Activated CD8-positive, alpha-beta memory T cell treated with anti-CD3 and anti-CD28 coated beads, Interleukin-2, amount 50 U/mL, for 4 hours (primary cell): ENCODE measurements around the gene ATIC.
"Not testable (repeated sequence)": the region's sequence is repeated elsewhere in the genome, so short reads cannot be mapped to it uniquely, and the experiment has no call there.

Experiments used
- DNase-seq: peaks from one replicate; pipeline ENCODE4 v3.0.0-alpha.2; 2020

ATIC gene

GRCh38 chr2:215316336-215316735, 4.5 kb downstream of the ATIC start:
- no peak for DNase-seq

GRCh38 chr2:215319500-215319899, 7.6 kb downstream of the ATIC start:
- DNase-seq: no peak

- DNase-seq: no peak
Observed at GRCh38 chr2:215320102-215320501, 8.2 kb downstream of the ATIC start.

- DNase-seq: no peak
Observed at GRCh38 chr2:215320679-215321078, 8.8 kb downstream of the ATIC start.

GRCh38 chr2:215324811-215325210, 13.0 kb downstream of the ATIC start:
- DNase-seq: no peak

GRCh38 chr2:215328066-215328465, 16.2 kb downstream of the ATIC start:
- no peak for DNase-seq

GRCh38 chr2:215332872-215333595, 21.2 kb downstream of the ATIC start:
- DNase-seq: no peak

GRCh38 chr2:215338883-215339679, 27.2 kb downstream of the ATIC start:
- DNase-seq: no peak

- no peak for DNase-seq
Observed at GRCh38 chr2:215347878-215348277, 36.0 kb downstream of the ATIC start.

- DNase-seq: no peak
Observed at GRCh38 chr2:215352602-215353001, 40.7 kb downstream of the ATIC start.

- no peak for DNase-seq
Observed at GRCh38 chr2:215354771-215355695, 43.2 kb downstream of the ATIC start.

- DNase-seq: no peak
Observed at GRCh38 chr2:215355801-215356200, 43.9 kb downstream of the ATIC start.

- DNase-seq: no peak
Observed at GRCh38 chr2:215356334-215356947, 44.6 kb downstream of the ATIC start.

GRCh38 chr2:215356948-215357461, 45.1 kb downstream of the ATIC start:
- DNase-seq: no peak

GRCh38 chr2:215357660-215358059, 45.8 kb downstream of the ATIC start:
- no peak for DNase-seq

GRCh38 chr2:215358312-215358845, 46.5 kb downstream of the ATIC start:
- no peak for DNase-seq

GRCh38 chr2:215358891-215359575, 47.2 kb downstream of the ATIC start:
- DNase-seq: no peak

GRCh38 chr2:215359576-215359922, 47.7 kb downstream of the ATIC start:
- no peak for DNase-seq

GRCh38 chr2:215360059-215360458, 48.2 kb downstream of the ATIC start:
- DNase-seq: not testable (repeated sequence)

GRCh38 chr2:215360596-215360995, 48.7 kb downstream of the ATIC start:
- no peak for DNase-seq

GRCh38 chr2:215361211-215361875, 49.5 kb downstream of the ATIC start:
- no peak for DNase-seq
